ENCODE results near the gene RXFP2.

- TF ChIP-seq CTCF (IDR thresholded peaks at IDR 0.05; ENCODE audit: extremely low read depth in 1 of 2, insufficient read depth in 1 of 2, low read depth in 1 of 2, low read length in 2 of 2) = no peak
- no peak for TF ChIP-seq POLR2A (IDR thresholded peaks at IDR 0.05; ENCODE audit: low read depth, low read length)
- no peak for TF ChIP-seq EZH2 (IDR thresholded peaks at IDR 0.05; ENCODE audit: borderline replicate concordance, low read depth, low read length, severe bottlenecking)
- no peak for TF ChIP-seq JUN (IDR thresholded peaks at IDR 0.05; ENCODE audit: borderline replicate concordance, insufficient read depth, insufficient read length, low read depth)
- TF ChIP-seq POLR2AphosphoS5 (IDR thresholded peaks at IDR 0.05; ENCODE audit: insufficient read depth, low read depth, low read length) = no peak
- TF ChIP-seq MAX (IDR thresholded peaks at IDR 0.05; ENCODE audit: insufficient read depth, insufficient read length) = no peak
- TF ChIP-seq GATA2 (IDR thresholded peaks at IDR 0.05; ENCODE audit: insufficient read depth, insufficient read length, low read depth, low read length) = no peak
- no peak for TF ChIP-seq MYC (IDR thresholded peaks at IDR 0.05; ENCODE audit: low read depth, low read length)
- TF ChIP-seq FOS (IDR thresholded peaks at IDR 0.05; ENCODE audit: borderline replicate concordance, insufficient read depth, low read length) = no peak
Observed at GRCh38 chr13:31717583-31717982, 21.7 kb upstream of the RXFP2 start.

Measured in endothelial cell of umbilical vein (primary cell).